HepG2 (cell line): ENCODE data around the gene PUS7. TPM values are rescaled to one million over a fixed set of nuclear protein-coding genes. Genes with fewer than 3 reads are reported as not detected.

Source experiments
- ATAC-seq: fragments of 200-7000 bp; cut with Tn5 transposase; 3 replicates; pipeline ENCODE4 v1.9.1; 2020; ENCODE audit warnings: mild to moderate bottlenecking, moderate library complexity
- BruUV-seq: library from RNA; stranded (reverse); fragments of 400-500 nt; replicated peaks from 2 replicates; lab custom pipeline; 2021; lab: Mats Ljungman, UMichigan
- CTCF ChIA-PET: fragments of 300-600 bp; formaldehyde crosslinking; extraction: SDS; loops from one replicate; lab custom pipeline; 2021; ENCODE audit warnings: low total read pairs, inconsistent platforms, low intra/inter-chr PET ratio; lab: Yijun Ruan, JAX
- POLR2A ChIA-PET: fragments of 350-600 bp; sonication (Branson Sonifier 250); formaldehyde crosslinking; loops from one replicate; lab custom pipeline; 2020; ENCODE audit warnings: antibody characterized with exemption, inconsistent platforms; lab: Yijun Ruan, JAX
- DNase-seq: peaks from one replicate; pipeline ENCODE4 v3.0.0-alpha.2; 2015; ENCODE audit warnings: low spot score
- FAIRE-seq: peaks from 3 replicates; lab custom pipeline; 2011; peaks lifted over from hg19 to GRCh38; lab: Jason Lieb, UNC
- H2AFZ ChIP-seq: one replicate; pipeline ENCODE4 v1.6.1; 2011; ENCODE audit warnings: low read length, inconsistent platforms
- H3K27ac ChIP-seq: fragments of 300-600 bp; 3 replicates; pipeline ENCODE4 v1.8.0; 2011; ENCODE audit warnings: mixed run types, mild to moderate bottlenecking, mixed read lengths, low read length, inconsistent platforms; ENCODE audit not compliant: insufficient read depth; ENCODE audit errors: extremely low read length
- H3K27me3 ChIP-seq, 2 experiments: fragments of 200-600 bp in 1 of 2; 2 replicates in 1 of 2; 3 replicates in 1 of 2; pipeline versions ENCODE4 v1.6.0 to v1.8.0; 2011; ENCODE audit warnings: low read length in 2 of 2, mild to moderate bottlenecking in 2 of 2, moderate library complexity in 2 of 2, inconsistent platforms in 1 of 2; ENCODE audit not compliant: insufficient read depth in 2 of 2, control insufficient read depth in 1 of 2
- H3K36me3 ChIP-seq, 2 experiments: fragments of 200-600 bp in 1 of 2; replicated peaks in 1 of 2; 2 replicates in 1 of 2; 3 replicates in 1 of 2; pipeline versions ENCODE4 v1.5.1 to v1.8.0; 2011; ENCODE audit warnings: low read length in 2 of 2, inconsistent platforms in 1 of 2; ENCODE audit not compliant: insufficient read depth in 2 of 2, control insufficient read depth in 1 of 2
- H3K4me1 ChIP-seq: 2 replicates; pipeline ENCODE4 v1.5.1; 2012; ENCODE audit warnings: low read length, inconsistent platforms; ENCODE audit not compliant: insufficient read depth
- H3K4me2 ChIP-seq: 2 replicates; pipeline ENCODE4 v1.6.0; 2011; ENCODE audit warnings: low read depth, low read length, inconsistent platforms
- H3K4me3 ChIP-seq, 3 experiments: fragments of 200-600 bp in 1 of 3; sonication (generic), shearing (Covaris generic) in 1 of 3; replicated peaks in 1 of 3; 2 replicates each; pipeline ENCODE4 v1.5.1; 2011 to 2016; ENCODE audit warnings: low read length in 3 of 3, inconsistent platforms in 2 of 3, low read depth in 2 of 3, mild to moderate bottlenecking in 2 of 3, control low read depth in 1 of 3, mixed read lengths in 1 of 3; ENCODE audit not compliant: insufficient read depth in 1 of 3
- H3K79me2 ChIP-seq: one replicate; pipeline ENCODE4 v1.6.1; 2011; ENCODE audit warnings: low read length, inconsistent platforms; ENCODE audit not compliant: insufficient read depth
- H3K9ac ChIP-seq: 2 replicates; pipeline ENCODE4 v1.6.0; 2011; ENCODE audit warnings: mild to moderate bottlenecking, low read depth, low read length, inconsistent platforms; ENCODE audit not compliant: insufficient read depth
- H3K9me3 ChIP-seq: 2 replicates; pipeline ENCODE4 v1.5.1; 2012; ENCODE audit warnings: mild to moderate bottlenecking, low read length
- H4K20me1 ChIP-seq: 2 replicates; pipeline ENCODE4 v1.6.0; 2011; ENCODE audit warnings: inconsistent platforms, mild to moderate bottlenecking, low read length, moderate library complexity; ENCODE audit not compliant: insufficient read depth
- CCDC6 ChIP-seq: sonication (generic); formaldehyde crosslinking; IDR thresholded peaks from 2 replicates; pipeline ENCODE4 v1.8.1; 2022; ENCODE audit warnings: mild to moderate bottlenecking, missing genetic modification reagents, moderate library complexity
- GATAD1 ChIP-seq: IDR thresholded peaks from 2 replicates; pipeline ENCODE4 v1.6.1; 2016; ENCODE audit warnings: missing genetic modification reagents, missing compliant biosample characterization
- HOXD1 ChIP-seq: sonication (generic); formaldehyde crosslinking; IDR thresholded peaks from 2 replicates; pipeline ENCODE4 v1.5.0; 2020; ENCODE audit warnings: missing genetic modification reagents
- SKIL ChIP-seq: sonication (generic); formaldehyde crosslinking; IDR thresholded peaks from 2 replicates; pipeline ENCODE4 v1.8.0; 2022; ENCODE audit warnings: missing genetic modification reagents, mild to moderate bottlenecking, moderate library complexity, borderline replicate concordance
- SP2 ChIP-seq: sonication (generic); formaldehyde crosslinking; IDR thresholded peaks from 2 replicates; pipeline ENCODE4 v1.5.1; 2020; ENCODE audit warnings: mild to moderate bottlenecking, missing genetic modification reagents
- ZNF234 ChIP-seq: sonication (generic); formaldehyde crosslinking; conservative IDR thresholded peaks from 2 replicates; pipeline ENCODE4 v1.5.1; 2020; ENCODE audit warnings: mild to moderate bottlenecking, missing genetic modification reagents
- ZNF589 ChIP-seq: sonication (generic); formaldehyde crosslinking; conservative IDR thresholded peaks from 2 replicates; pipeline ENCODE4 v1.8.0; 2022; ENCODE audit warnings: mild to moderate bottlenecking, moderate library complexity, missing genetic modification reagents
- WGBS: methylation state at CpG from one replicate; pipeline ENCODE4 v1.1.6; 2017; ENCODE audit warnings: low lambda C conversion rate; 5-methylcytosine and 5-hydroxymethylcytosine counted together
- in situ Hi-C: cut with HindIII; loops from 2 replicates; pipeline ENCODE4 v1.10.0; 2017; ENCODE audit warnings: low pct_unique_long_range_greater_than_20kb; ENCODE audit not compliant: extremely low pct_ligation_motif_present
- intact Hi-C: fragments of 100-400 bp; cut with micrococcal nuclease; formaldehyde crosslinking; loops from one replicate; pipeline ENCODE4 v1.10.0; 2022; ENCODE audit not compliant: unreplicated experiment
- polyA plus RNA-seq, 8 experiments: library from polyadenylated mRNA; depleted of rRNA in 3 of 8; stranded (reverse) in 7 of 8; unstranded in 1 of 8; fragments of >200 nt; fragmentation: Illumina TruSeq in 4 of 8; extraction: Trizol in 4 of 8; gene quantifications; 2 replicates each; pipeline versions ENCODE4 v1.2.1 to v1.2.3, GENCODE V29; 2011 to 2016; ENCODE audit warnings: low read depth in 4 of 8, missing spikeins in 1 of 8, mixed read lengths in 1 of 8; ENCODE audit not compliant: insufficient read depth in 1 of 8
- total RNA-seq, 5 experiments: library from RNA; depleted of rRNA; stranded (reverse); fragments of >200 nt; fragmentation: Illumina TruSeq; extraction: Trizol; gene quantifications; 2 replicates each; pipeline ENCODE4 v1.2.3, GENCODE V29; 2016; ENCODE audit warnings: low read depth in 1 of 5
- TF ChIP-seq, protein P1 (sequence below): sonication (generic); formaldehyde crosslinking; IDR thresholded peaks from 2 replicates; pipeline ENCODE4 v1.4.0; 2020; ENCODE audit warnings: missing genetic modification reagents
- TF ChIP-seq, protein P2 (sequence below): sonication (generic); formaldehyde crosslinking; IDR thresholded peaks from 2 replicates; pipeline ENCODE4 v1.8.0; 2022; ENCODE audit warnings: mild to moderate bottlenecking, missing genetic modification reagents, moderate library complexity

PUS7 gene
- total and polyA plus RNA-seq, 2 of the 13 experiments (the other 11 are each of a cell fraction or from before 2014, with no cell fraction given) = 14.4 to 41.2 TPM

- TF ChIP-seq, protein P1, sequence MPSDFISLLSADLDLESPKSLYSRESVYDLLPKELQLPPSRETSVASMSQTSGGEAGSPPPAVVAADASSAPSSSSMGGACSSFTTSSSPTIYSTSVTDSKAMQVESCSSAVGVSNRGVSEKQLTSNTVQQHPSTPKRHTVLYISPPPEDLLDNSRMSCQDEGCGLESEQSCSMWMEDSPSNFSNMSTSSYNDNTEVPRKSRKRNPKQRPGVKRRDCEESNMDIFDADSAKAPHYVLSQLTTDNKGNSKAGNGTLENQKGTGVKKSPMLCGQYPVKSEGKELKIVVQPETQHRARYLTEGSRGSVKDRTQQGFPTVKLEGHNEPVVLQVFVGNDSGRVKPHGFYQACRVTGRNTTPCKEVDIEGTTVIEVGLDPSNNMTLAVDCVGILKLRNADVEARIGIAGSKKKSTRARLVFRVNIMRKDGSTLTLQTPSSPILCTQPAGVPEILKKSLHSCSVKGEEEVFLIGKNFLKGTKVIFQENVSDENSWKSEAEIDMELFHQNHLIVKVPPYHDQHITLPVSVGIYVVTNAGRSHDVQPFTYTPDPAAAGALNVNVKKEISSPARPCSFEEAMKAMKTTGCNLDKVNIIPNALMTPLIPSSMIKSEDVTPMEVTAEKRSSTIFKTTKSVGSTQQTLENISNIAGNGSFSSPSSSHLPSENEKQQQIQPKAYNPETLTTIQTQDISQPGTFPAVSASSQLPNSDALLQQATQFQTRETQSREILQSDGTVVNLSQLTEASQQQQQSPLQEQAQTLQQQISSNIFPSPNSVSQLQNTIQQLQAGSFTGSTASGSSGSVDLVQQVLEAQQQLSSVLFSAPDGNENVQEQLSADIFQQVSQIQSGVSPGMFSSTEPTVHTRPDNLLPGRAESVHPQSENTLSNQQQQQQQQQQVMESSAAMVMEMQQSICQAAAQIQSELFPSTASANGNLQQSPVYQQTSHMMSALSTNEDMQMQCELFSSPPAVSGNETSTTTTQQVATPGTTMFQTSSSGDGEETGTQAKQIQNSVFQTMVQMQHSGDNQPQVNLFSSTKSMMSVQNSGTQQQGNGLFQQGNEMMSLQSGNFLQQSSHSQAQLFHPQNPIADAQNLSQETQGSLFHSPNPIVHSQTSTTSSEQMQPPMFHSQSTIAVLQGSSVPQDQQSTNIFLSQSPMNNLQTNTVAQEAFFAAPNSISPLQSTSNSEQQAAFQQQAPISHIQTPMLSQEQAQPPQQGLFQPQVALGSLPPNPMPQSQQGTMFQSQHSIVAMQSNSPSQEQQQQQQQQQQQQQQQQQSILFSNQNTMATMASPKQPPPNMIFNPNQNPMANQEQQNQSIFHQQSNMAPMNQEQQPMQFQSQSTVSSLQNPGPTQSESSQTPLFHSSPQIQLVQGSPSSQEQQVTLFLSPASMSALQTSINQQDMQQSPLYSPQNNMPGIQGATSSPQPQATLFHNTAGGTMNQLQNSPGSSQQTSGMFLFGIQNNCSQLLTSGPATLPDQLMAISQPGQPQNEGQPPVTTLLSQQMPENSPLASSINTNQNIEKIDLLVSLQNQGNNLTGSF (CRISPR knock-in tag) = peak; percentile 88; the same call in 1 of the 2 replicates
Measured at GRCh38 chr7:105531792-105532671, 10.0 kb upstream of the PUS7 start, which contains the start of gene RINT1 (continued).

- ChIA-PET POLR2A (no interaction called here), CTCF (no interaction called here)
- Histone ChIP-seq H3K4me2 (peak overlapping the region; percentile 93), H3K36me3 (peaks cover 2% of the 10 kb centered on the region in 2 experiments; a peak in 2 of 5 replicates), H3K79me2 (peaks cover 23% of the 10 kb centered on the region), H4K20me1 (no peaks in the 10 kb centered on the region), H3K27me3 (no peaks in the 10 kb centered on the region; a peak in 1 of 5 replicates), H2AFZ (no peak overlapping the region), H3K9ac (no peak overlapping the region), H3K9me3 (no peaks in the 10 kb centered on the region), H3K4me3 (no peak overlapping the region), H3K4me1 (peaks cover 14% of the 10 kb centered on the region), H3K27ac (no peak overlapping the region)
- ATAC-seq (no peak), DNase-seq (no peak), FAIRE-seq (no peak)
- intact Hi-C loops = no loop called here
- no peak for TF ChIP-seq HOXD1 (CRISPR knock-in tag)
- no peak for TF ChIP-seq GATAD1
- TF ChIP-seq CCDC6 (CRISPR knock-in tag) = no peak
- TF ChIP-seq ZNF234 = no peak
- no peak for TF ChIP-seq SP2 (CRISPR knock-in tag)
- no peak for TF ChIP-seq SKIL (CRISPR knock-in tag)
- TF ChIP-seq ZNF589 (CRISPR knock-in tag) = no peak
- TF ChIP-seq, protein P2, sequence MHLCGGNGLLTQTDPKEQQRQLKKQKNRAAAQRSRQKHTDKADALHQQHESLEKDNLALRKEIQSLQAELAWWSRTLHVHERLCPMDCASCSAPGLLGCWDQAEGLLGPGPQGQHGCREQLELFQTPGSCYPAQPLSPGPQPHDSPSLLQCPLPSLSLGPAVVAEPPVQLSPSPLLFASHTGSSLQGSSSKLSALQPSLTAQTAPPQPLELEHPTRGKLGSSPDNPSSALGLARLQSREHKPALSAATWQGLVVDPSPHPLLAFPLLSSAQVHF (CRISPR knock-in tag) = no peak
- 97% methylated on average over 20 of the region's 20 CpGs for WGBS
- in situ Hi-C loops = no loop called here
- BruUV-seq = no TSS peak
Measured at GRCh38 chr7:105530546-105530945, 8.5 kb upstream of the PUS7 start.
